ENCODE data around the gene FMN2. TPM values are rescaled to one million over a fixed set of nuclear protein-coding genes. Genes with fewer than 3 reads are reported as not detected.

FMN2 gene
- total and polyA plus RNA-seq, 2 experiments from 2014 or later, result 0.97 TPM; not detected in 1

DNA sequence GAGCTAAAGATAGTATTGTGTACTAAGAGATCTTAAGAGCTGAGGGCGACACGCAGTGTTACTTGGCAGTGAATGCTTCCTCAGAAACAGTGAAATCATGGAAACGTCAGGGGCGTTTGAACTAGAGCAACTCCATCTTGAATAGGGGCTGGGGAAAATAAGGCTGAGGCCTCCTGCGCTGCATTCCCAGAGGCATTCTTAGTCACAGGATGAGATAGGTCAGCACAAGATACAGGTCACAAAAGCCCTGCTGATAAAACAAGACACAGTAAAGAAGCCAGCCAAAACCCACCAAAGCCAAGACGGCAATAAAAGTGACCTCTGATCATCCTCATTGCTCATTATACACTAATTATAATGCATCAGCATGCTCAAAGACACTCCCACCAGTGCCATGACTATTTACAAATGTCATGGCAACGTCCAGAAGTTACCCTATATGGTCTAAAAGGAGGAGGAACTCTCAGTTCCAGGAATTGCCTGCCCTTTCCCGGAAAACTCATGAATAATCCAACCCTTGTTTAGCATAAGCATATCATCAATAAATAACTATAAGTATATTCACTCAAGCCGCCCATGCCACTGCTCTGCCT, 37.5 kb upstream of the FMN2 start:
- WGBS (ENCODE audit: low lambda C conversion rate, missing lambda C conversion rate), result 86% methylated on average over 9 of the region's 9 CpGs
- Histone ChIP-seq H3K9me3 (ENCODE audit: low read depth) (no peaks in the 10 kb centered on the region), H2AFZ (no peak overlapping the region), H3K27ac (no peak overlapping the region), H4K20me1 (ENCODE audit: insufficient read depth, poor library complexity, severe bottlenecking) (no peaks in the 10 kb centered on the region), H3K4me1 (ENCODE audit: insufficient read depth) (no peaks in the 10 kb centered on the region), H3K36me3 (replicated peaks; ENCODE audit: insufficient read depth, low read depth) (no peaks in the 10 kb centered on the region), H3K4me3 (no peak overlapping the region), H3K27me3 (no peaks in the 10 kb centered on the region), H3K79me2 (no peaks in the 10 kb centered on the region), H3K9me2 (replicated peaks; ENCODE audit: insufficient read depth) (no peaks in the 10 kb centered on the region), H3K4me2 (no peak overlapping the region)
- DNase-seq (ENCODE audit: low spot score), result no peak
- TF ChIP-seq, protein P1, sequence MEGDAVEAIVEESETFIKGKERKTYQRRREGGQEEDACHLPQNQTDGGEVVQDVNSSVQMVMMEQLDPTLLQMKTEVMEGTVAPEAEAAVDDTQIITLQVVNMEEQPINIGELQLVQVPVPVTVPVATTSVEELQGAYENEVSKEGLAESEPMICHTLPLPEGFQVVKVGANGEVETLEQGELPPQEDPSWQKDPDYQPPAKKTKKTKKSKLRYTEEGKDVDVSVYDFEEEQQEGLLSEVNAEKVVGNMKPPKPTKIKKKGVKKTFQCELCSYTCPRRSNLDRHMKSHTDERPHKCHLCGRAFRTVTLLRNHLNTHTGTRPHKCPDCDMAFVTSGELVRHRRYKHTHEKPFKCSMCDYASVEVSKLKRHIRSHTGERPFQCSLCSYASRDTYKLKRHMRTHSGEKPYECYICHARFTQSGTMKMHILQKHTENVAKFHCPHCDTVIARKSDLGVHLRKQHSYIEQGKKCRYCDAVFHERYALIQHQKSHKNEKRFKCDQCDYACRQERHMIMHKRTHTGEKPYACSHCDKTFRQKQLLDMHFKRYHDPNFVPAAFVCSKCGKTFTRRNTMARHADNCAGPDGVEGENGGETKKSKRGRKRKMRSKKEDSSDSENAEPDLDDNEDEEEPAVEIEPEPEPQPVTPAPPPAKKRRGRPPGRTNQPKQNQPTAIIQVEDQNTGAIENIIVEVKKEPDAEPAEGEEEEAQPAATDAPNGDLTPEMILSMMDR (IDR thresholded peaks at IDR 0.05; ENCODE audit: poor library complexity), result no peak
- no peak for TF ChIP-seq EZH2 (IDR thresholded peaks at IDR 0.05; ENCODE audit: borderline replicate concordance)

DNA sequence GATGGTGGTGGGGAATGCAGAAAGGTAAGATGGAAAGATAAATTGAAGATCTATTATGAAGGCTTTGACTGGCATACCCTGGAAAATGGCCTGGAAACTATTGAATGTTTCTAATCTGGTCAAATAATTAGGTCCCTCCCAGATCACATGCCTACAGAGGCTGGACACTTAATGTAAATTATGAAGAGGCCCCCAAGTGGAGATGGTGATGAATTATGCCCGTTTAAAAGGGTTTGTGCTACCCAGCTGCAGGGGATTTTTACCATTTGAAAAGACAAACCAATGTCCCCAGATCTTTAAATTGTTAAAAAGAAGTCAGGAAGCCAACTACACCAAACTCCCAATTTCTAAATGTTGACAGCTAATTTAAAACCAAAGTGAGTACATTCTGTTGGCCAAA, 35.7 kb upstream of the FMN2 start:
- TF ChIP-seq EZH2phosphoT487 (IDR thresholded peaks at IDR 0.05; ENCODE audit: low read depth, severe bottlenecking, unreplicated experiment), result no peak
- TF ChIP-seq EZH2 (IDR thresholded peaks at IDR 0.05; ENCODE audit: borderline replicate concordance), result no peak
- TF ChIP-seq, protein P1 (IDR thresholded peaks at IDR 0.05; ENCODE audit: poor library complexity), result no peak
- Histone ChIP-seq H3K9me2 (replicated peaks; ENCODE audit: insufficient read depth) (no peaks in the 10 kb centered on the region), H3K4me1 (ENCODE audit: insufficient read depth) (no peaks in the 10 kb centered on the region), H3K9me3 (ENCODE audit: low read depth) (no peaks in the 10 kb centered on the region), H3K4me2 (no peak overlapping the region), H3K36me3 (replicated peaks; ENCODE audit: insufficient read depth, low read depth) (no peaks in the 10 kb centered on the region), H3K79me2 (no peaks in the 10 kb centered on the region), H4K20me1 (ENCODE audit: insufficient read depth, poor library complexity, severe bottlenecking) (no peaks in the 10 kb centered on the region), H2AFZ (no peak overlapping the region), H3K27ac (no peak overlapping the region), H3K4me3 (no peak overlapping the region), H3K27me3 (no peaks in the 10 kb centered on the region)
- WGBS (ENCODE audit: low lambda C conversion rate, missing lambda C conversion rate), result 75% methylated on average over 1 of the region's 1 CpG
- no peak for DNase-seq (ENCODE audit: low spot score)

DNA sequence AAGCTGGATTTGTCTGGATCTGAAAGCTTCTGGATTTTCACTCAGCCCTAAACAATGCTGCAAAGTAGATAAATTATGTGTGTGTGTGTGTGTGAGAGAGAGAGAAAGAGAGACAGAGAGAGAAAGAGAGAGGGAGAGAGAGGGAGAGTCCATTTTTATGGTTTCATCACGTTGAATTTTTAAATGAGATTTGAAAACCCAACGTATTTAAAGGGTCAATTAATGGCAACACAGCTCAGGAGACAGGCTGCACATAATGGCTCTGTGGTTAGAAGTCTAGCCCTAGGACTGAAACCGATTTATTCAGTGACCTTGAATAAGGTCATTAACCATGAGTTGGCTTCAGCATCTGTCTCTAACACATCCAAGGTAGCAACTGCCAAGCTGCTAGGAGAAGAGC, 35.3 kb upstream of the FMN2 start:
- whole genome bisulfite sequencing (ENCODE audit: low lambda C conversion rate, missing lambda C conversion rate), result 73% methylated on average over 3 of the region's 3 CpGs
- Histone ChIP-seq H3K9me3 (ENCODE audit: low read depth) (no peaks in the 10 kb centered on the region), H4K20me1 (ENCODE audit: insufficient read depth, poor library complexity, severe bottlenecking) (no peaks in the 10 kb centered on the region), H3K4me3 (no peak overlapping the region), H3K36me3 (replicated peaks; ENCODE audit: insufficient read depth, low read depth) (no peaks in the 10 kb centered on the region), H3K9me2 (replicated peaks; ENCODE audit: insufficient read depth) (no peaks in the 10 kb centered on the region), H3K4me1 (ENCODE audit: insufficient read depth) (no peaks in the 10 kb centered on the region), H3K27ac (no peak overlapping the region), H2AFZ (no peak overlapping the region), H3K4me2 (no peak overlapping the region), H3K27me3 (no peaks in the 10 kb centered on the region), H3K79me2 (no peaks in the 10 kb centered on the region)
- TF ChIP-seq EZH2 (IDR thresholded peaks at IDR 0.05; ENCODE audit: borderline replicate concordance) (no peak), EZH2phosphoT487 (IDR thresholded peaks at IDR 0.05; ENCODE audit: low read depth, severe bottlenecking, unreplicated experiment) (no peak)
- TF ChIP-seq, protein P1 (IDR thresholded peaks at IDR 0.05; ENCODE audit: poor library complexity), result no peak
- DNase-seq (ENCODE audit: low spot score), result no peak

DNA sequence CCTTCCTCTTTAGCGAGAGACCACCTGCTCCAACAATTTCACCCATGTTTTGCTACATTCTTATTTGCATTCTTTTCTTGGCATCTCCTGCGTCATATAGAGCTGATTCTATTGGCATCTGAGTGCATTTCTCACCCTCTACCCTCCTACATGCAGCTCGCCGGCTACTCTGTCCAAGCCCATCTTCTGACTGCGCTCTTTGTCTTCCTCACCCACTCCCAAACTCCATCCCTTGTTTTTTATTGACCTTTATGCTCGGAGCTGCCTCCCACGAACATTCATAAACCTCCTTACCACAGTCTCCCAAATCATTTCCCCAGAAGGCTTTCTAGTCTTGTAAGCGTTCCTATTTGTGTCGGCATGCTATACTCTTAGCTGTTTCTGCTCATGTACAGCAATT, 33.6 kb upstream of the FMN2 start:
- no peaks in the 10 kb centered on the region for H3K27me3 ChIP-seq
- TF ChIP-seq, protein P1 (IDR thresholded peaks at IDR 0.05; ENCODE audit: poor library complexity), result no peak
- TF ChIP-seq EZH2phosphoT487 (IDR thresholded peaks at IDR 0.05; ENCODE audit: low read depth, severe bottlenecking, unreplicated experiment), result no peak
- no peak for TF ChIP-seq EZH2 (IDR thresholded peaks at IDR 0.05; ENCODE audit: borderline replicate concordance)
- no peaks in the 10 kb centered on the region for H3K4me1 ChIP-seq (ENCODE audit: insufficient read depth)
- DNase-seq (ENCODE audit: low spot score), result no peak
- H2AFZ ChIP-seq, result no peak overlapping the region
- no peak overlapping the region for H3K27ac ChIP-seq
- no peaks in the 10 kb centered on the region for H3K36me3 ChIP-seq (replicated peaks; ENCODE audit: insufficient read depth, low read depth)
- no peaks in the 10 kb centered on the region for H4K20me1 ChIP-seq (ENCODE audit: insufficient read depth, poor library complexity, severe bottlenecking)
- no peak overlapping the region for H3K4me2 ChIP-seq
- no peak overlapping the region for H3K4me3 ChIP-seq
- H3K79me2 ChIP-seq, result no peaks in the 10 kb centered on the region
- 84% methylated on average over 9 of the region's 9 CpGs for WGBS (ENCODE audit: low lambda C conversion rate, missing lambda C conversion rate)
- H3K9me2 ChIP-seq (replicated peaks; ENCODE audit: insufficient read depth), result no peaks in the 10 kb centered on the region
- H3K9me3 ChIP-seq (ENCODE audit: low read depth), result no peaks in the 10 kb centered on the region
